ENCODE measurements around the gene NXPE3. TPM values are rescaled to one million over a fixed set of nuclear protein-coding genes. Genes with fewer than 3 reads are reported as not detected.
A peak's percentile ranks its signal among the peaks of the same experiment; 100 is the strongest.

The NXPE3 gene
- polyA plus RNA-seq (2013, experiment 1 of 2): 25.0 TPM
- 25.1 TPM for polyA plus RNA-seq (2013, experiment 2 of 2)

GRCh38 chr3:101779047-101779821 is at the start of gene NXPE3:
Gene NXPE3, plus strand, starts transcription at chr3:101779211. Its CDS starts 6,386 bp downstream, at chr3:101785597.
- H3K23ac ChIP-seq (ENCODE audit: low read length in 2 of 2): peak within 1 kb of the TSS in 1 of 2 experiments; percentile 85
- H3K4me2 ChIP-seq (ENCODE audit: low read length, poor library complexity, severe bottlenecking): peak within 1 kb of the TSS; percentile 93
- H3K4me3 ChIP-seq (ENCODE audit: insufficient read depth in 1 of 2, low read depth in 1 of 2, low read length in 2 of 2): peak within 1 kb of the TSS; percentile 81 to 98
- WGBS: 1% methylated on average over 49 of the region's 78 CpGs
- no peak within 1 kb of the TSS for H2AK5ac ChIP-seq (ENCODE audit: low read length, severe bottlenecking)
- H4K8ac ChIP-seq (ENCODE audit: low read length): peak within 1 kb of the TSS; percentile 96
- peak within 1 kb of the TSS; percentile 66 for H3K27ac ChIP-seq (ENCODE audit: low read length, poor library complexity, severe bottlenecking)
- H3K4me1 ChIP-seq (ENCODE audit: control insufficient read depth, insufficient read depth, low read depth, low read length): peaks cover 2% of the 10 kb centered on the region
- H2BK5ac ChIP-seq (ENCODE audit: low read depth, low read length, poor library complexity, severe bottlenecking): no peak within 1 kb of the TSS
- H3K36me3 ChIP-seq (ENCODE audit: control insufficient read depth in 1 of 2, insufficient read depth in 2 of 2, low read depth in 1 of 2, low read length in 2 of 2): peaks cover 10 to 20% of the 10 kb centered on the region in 2 experiments
- H3K9ac ChIP-seq (ENCODE audit: low read length): peak within 1 kb of the TSS; percentile 84
- peak within 1 kb of the TSS; percentile 40 to 94 for H3K18ac ChIP-seq (ENCODE audit: low read depth in 1 of 2, low read length in 2 of 2)
- H2BK15ac ChIP-seq (ENCODE audit: low read depth, poor library complexity, severe bottlenecking): peak within 1 kb of the TSS; percentile 86
- H3K27me3 ChIP-seq (ENCODE audit: control insufficient read depth in 1 of 2, insufficient read depth in 1 of 2, low read length in 2 of 2): no peaks in the 10 kb centered on the region
- H2BK120ac ChIP-seq (ENCODE audit: low read depth, low read length): peak within 1 kb of the TSS; percentile 61
- H3K14ac ChIP-seq (ENCODE audit: low read length in 2 of 2): peak within 1 kb of the TSS in 1 of 2 experiments; percentile 96
- peak within 1 kb of the TSS; percentile 91 for H4K91ac ChIP-seq (ENCODE audit: low read length)
- peak within 1 kb of the TSS in 1 of 2 experiments; percentile 27 for H2BK12ac ChIP-seq (ENCODE audit: low read length in 2 of 2)
- H3K79me1 ChIP-seq (replicated peaks; ENCODE audit: low read length, poor library complexity, severe bottlenecking): peaks cover 9% of the 10 kb centered on the region
- DNase-seq: peak; percentile 85
- peak within 1 kb of the TSS in 1 of 2 experiments; percentile 87 for H3K4ac ChIP-seq (ENCODE audit: low read depth in 1 of 2, low read length in 2 of 2)
- no peaks in the 10 kb centered on the region for H3K9me3 ChIP-seq (ENCODE audit: control insufficient read depth, low read length)
- peak within 1 kb of the TSS; percentile 62 for H2AFZ ChIP-seq (ENCODE audit: low read depth, low read length)

DNA sequence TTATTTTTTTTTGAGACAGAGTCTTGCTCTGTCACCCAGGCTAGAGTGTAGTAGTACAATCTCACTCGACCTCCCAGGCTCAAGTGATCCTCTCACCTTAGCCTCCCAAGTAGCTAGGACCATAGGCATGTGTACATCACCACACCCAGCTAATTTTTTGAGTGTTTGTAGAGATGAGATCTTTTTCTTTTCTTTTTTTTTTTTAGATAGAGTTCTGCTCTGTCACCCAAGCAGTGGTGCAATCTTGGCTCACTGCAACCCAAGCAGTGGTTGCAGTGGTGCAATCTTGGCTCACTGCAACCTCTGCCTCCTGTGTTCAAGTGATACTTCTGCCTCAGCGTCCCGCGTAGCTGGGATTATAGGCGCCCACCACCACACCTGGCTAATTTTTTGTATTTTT is 49.4 kb upstream of the NXPE3 start:
- Histone ChIP-seq H2BK5ac (ENCODE audit: low read depth, low read length, poor library complexity, severe bottlenecking) (no peak overlapping the region), H3K14ac (ENCODE audit: low read length in 2 of 2) (no peak overlapping the region), H3K4me1 (ENCODE audit: control insufficient read depth, insufficient read depth, low read depth, low read length) (no peaks in the 10 kb centered on the region), H2BK12ac (ENCODE audit: low read length in 2 of 2) (no peak overlapping the region), H2AFZ (ENCODE audit: low read depth, low read length) (no peak overlapping the region), H3K27me3 (ENCODE audit: control insufficient read depth in 1 of 2, insufficient read depth in 1 of 2, low read length in 2 of 2) (no peaks in the 10 kb centered on the region), H3K18ac (ENCODE audit: low read depth in 1 of 2, low read length in 2 of 2) (no peak overlapping the region), H3K79me1 (replicated peaks; ENCODE audit: low read length, poor library complexity, severe bottlenecking) (peaks cover 15% of the 10 kb centered on the region), H3K4ac (ENCODE audit: low read depth in 1 of 2, low read length in 2 of 2) (no peak overlapping the region), H3K9me3 (ENCODE audit: control insufficient read depth, low read length) (no peaks in the 10 kb centered on the region), H2BK15ac (ENCODE audit: low read depth, poor library complexity, severe bottlenecking) (no peak overlapping the region), H3K23ac (ENCODE audit: low read length in 2 of 2) (no peak overlapping the region), H3K9ac (ENCODE audit: low read length) (no peak overlapping the region), H2AK5ac (ENCODE audit: low read length, severe bottlenecking) (no peak overlapping the region), H4K8ac (ENCODE audit: low read length) (no peak overlapping the region), H3K4me3 (ENCODE audit: insufficient read depth in 1 of 2, low read depth in 1 of 2, low read length in 2 of 2) (no peak overlapping the region), H2BK120ac (ENCODE audit: low read depth, low read length) (no peak overlapping the region), H3K27ac (ENCODE audit: low read length, poor library complexity, severe bottlenecking) (no peak overlapping the region), H3K36me3 (ENCODE audit: control insufficient read depth in 1 of 2, insufficient read depth in 2 of 2, low read depth in 1 of 2, low read length in 2 of 2) (peaks cover 21 to 57% of the 10 kb centered on the region in 2 experiments), H4K91ac (ENCODE audit: low read length) (no peak overlapping the region), H3K4me2 (ENCODE audit: low read length, poor library complexity, severe bottlenecking) (no peak overlapping the region)
- WGBS: 98% methylated on average over 4 of the region's 5 CpGs
- DNase-seq: no peak

- Histone ChIP-seq H3K4me2 (ENCODE audit: low read length, poor library complexity, severe bottlenecking) (no peak overlapping the region), H3K4ac (ENCODE audit: low read depth in 1 of 2, low read length in 2 of 2) (no peak overlapping the region), H3K27me3 (ENCODE audit: control insufficient read depth in 1 of 2, insufficient read depth in 1 of 2, low read length in 2 of 2) (no peaks in the 10 kb centered on the region), H3K23ac (ENCODE audit: low read length in 2 of 2) (no peak overlapping the region), H3K9ac (ENCODE audit: low read length) (no peak overlapping the region), H3K18ac (ENCODE audit: low read depth in 1 of 2, low read length in 2 of 2) (no peak overlapping the region), H4K8ac (ENCODE audit: low read length) (no peak overlapping the region), H3K79me1 (replicated peaks; ENCODE audit: low read length, poor library complexity, severe bottlenecking) (peaks cover 15% of the 10 kb centered on the region), H3K4me3 (ENCODE audit: insufficient read depth in 1 of 2, low read depth in 1 of 2, low read length in 2 of 2) (no peak overlapping the region), H2BK12ac (ENCODE audit: low read length in 2 of 2) (no peak overlapping the region), H2BK5ac (ENCODE audit: low read depth, low read length, poor library complexity, severe bottlenecking) (no peak overlapping the region), H3K9me3 (ENCODE audit: control insufficient read depth, low read length) (no peaks in the 10 kb centered on the region), H2AFZ (ENCODE audit: low read depth, low read length) (no peak overlapping the region), H3K4me1 (ENCODE audit: control insufficient read depth, insufficient read depth, low read depth, low read length) (no peaks in the 10 kb centered on the region), H4K91ac (ENCODE audit: low read length) (no peak overlapping the region), H2BK120ac (ENCODE audit: low read depth, low read length) (no peak overlapping the region), H2AK5ac (ENCODE audit: low read length, severe bottlenecking) (no peak overlapping the region), H3K27ac (ENCODE audit: low read length, poor library complexity, severe bottlenecking) (no peak overlapping the region), H3K14ac (ENCODE audit: low read length in 2 of 2) (no peak overlapping the region), H2BK15ac (ENCODE audit: low read depth, poor library complexity, severe bottlenecking) (no peak overlapping the region), H3K36me3 (ENCODE audit: control insufficient read depth in 1 of 2, insufficient read depth in 2 of 2, low read depth in 1 of 2, low read length in 2 of 2) (peaks cover 29 to 69% of the 10 kb centered on the region in 2 experiments)
- DNase-seq: no peak
Measured at GRCh38 chr3:101730839-101731238, 48.2 kb upstream of the NXPE3 start.

- H2BK120ac ChIP-seq (ENCODE audit: low read depth, low read length): no peak overlapping the region
Measured at GRCh38 chr3:101732240-101732641, 46.8 kb upstream of the NXPE3 start.

More at GRCh38 chr3:101732240-101732641, 46.8 kb upstream of the NXPE3 start:
- Histone ChIP-seq H3K27ac (ENCODE audit: low read length, poor library complexity, severe bottlenecking) (no peak overlapping the region), H4K8ac (ENCODE audit: low read length) (no peak overlapping the region), H3K4me3 (ENCODE audit: insufficient read depth in 1 of 2, low read depth in 1 of 2, low read length in 2 of 2) (no peak overlapping the region), H3K9ac (ENCODE audit: low read length) (no peak overlapping the region), H2BK5ac (ENCODE audit: low read depth, low read length, poor library complexity, severe bottlenecking) (no peak overlapping the region), H4K91ac (ENCODE audit: low read length) (no peak overlapping the region), H3K23ac (ENCODE audit: low read length in 2 of 2) (no peak overlapping the region), H3K14ac (ENCODE audit: low read length in 2 of 2) (no peak overlapping the region), H2BK12ac (ENCODE audit: low read length in 2 of 2) (no peak overlapping the region), H3K4ac (ENCODE audit: low read depth in 1 of 2, low read length in 2 of 2) (no peak overlapping the region), H3K79me1 (replicated peaks; ENCODE audit: low read length, poor library complexity, severe bottlenecking) (peaks cover 15% of the 10 kb centered on the region), H3K36me3 (ENCODE audit: control insufficient read depth in 1 of 2, insufficient read depth in 2 of 2, low read depth in 1 of 2, low read length in 2 of 2) (peaks cover 35 to 82% of the 10 kb centered on the region in 2 experiments), H3K9me3 (ENCODE audit: control insufficient read depth, low read length) (no peaks in the 10 kb centered on the region), H3K4me2 (ENCODE audit: low read length, poor library complexity, severe bottlenecking) (no peak overlapping the region), H3K4me1 (ENCODE audit: control insufficient read depth, insufficient read depth, low read depth, low read length) (no peaks in the 10 kb centered on the region), H3K27me3 (ENCODE audit: control insufficient read depth in 1 of 2, insufficient read depth in 1 of 2, low read length in 2 of 2) (no peaks in the 10 kb centered on the region), H2AFZ (ENCODE audit: low read depth, low read length) (no peak overlapping the region), H3K18ac (ENCODE audit: low read depth in 1 of 2, low read length in 2 of 2) (no peak overlapping the region), H2AK5ac (ENCODE audit: low read length, severe bottlenecking) (no peak overlapping the region), H2BK15ac (ENCODE audit: low read depth, poor library complexity, severe bottlenecking) (no peak overlapping the region)
- no peak for DNase-seq
- 100% methylated on average over 4 of the region's 4 CpGs for WGBS
